Measurements from ENCODE around the gene THNSL1.

- TF ChIP-seq POLR2A (IDR thresholded peaks at IDR 0.05) (no peak), CTCF (IDR thresholded peaks at IDR 0.05) (peak in 2 of 6 experiments; percentile 16 to 19)
These were observed 26.5 kb upstream of the THNSL1 start for GRCh38 chr10:24989867-24990266.

All from Peyer's patch (tissue), 4 donors.